Loucy (cell line): Measurements from ENCODE around the gene RDH12.
"Not testable (repeated sequence)": the region's sequence is repeated elsewhere in the genome, so short reads cannot be mapped to it uniquely, and the experiment has no call there.

ENCODE experiments used
- H2AFZ ChIP-seq: fragments of 200-600 bp; sonication (generic); 2 replicates; pipeline ENCODE4 v1.6.0; 2016; ENCODE audit warnings: antibody characterized with exemption, mild to moderate bottlenecking, low read length, moderate library complexity
- H3F3A ChIP-seq: fragments of 200-600 bp; 2 replicates; pipeline ENCODE4 v1.6.0; 2016; ENCODE audit warnings: antibody characterized with exemption, low read depth, mild to moderate bottlenecking
- H3K27me3 ChIP-seq: fragments of 200-600 bp; sonication (generic); 2 replicates; pipeline ENCODE4 v1.6.1; 2014; ENCODE audit warnings: low read length, mild to moderate bottlenecking; ENCODE audit not compliant: insufficient read depth, poor library complexity, severe bottlenecking
- H3K36me3 ChIP-seq: fragments of 200-600 bp; sonication (generic); 2 replicates; pipeline ENCODE4 v1.6.1; 2016; ENCODE audit warnings: low read length; ENCODE audit not compliant: insufficient read depth
- H3K4me1 ChIP-seq: fragments of 200-600 bp; sonication (generic); 2 replicates; pipeline ENCODE4 v1.5.1; 2014; ENCODE audit warnings: low read length, mild to moderate bottlenecking; ENCODE audit not compliant: insufficient read depth, poor library complexity, severe bottlenecking
- H3K4me2 ChIP-seq: fragments of 200-600 bp; sonication (generic); 2 replicates; pipeline ENCODE4 v1.6.0; 2014; ENCODE audit warnings: antibody characterized with exemption, low read length, low read depth, mild to moderate bottlenecking; ENCODE audit not compliant: poor library complexity, severe bottlenecking
- H3K4me3 ChIP-seq: fragments of 200-600 bp; sonication (generic); 2 replicates; pipeline ENCODE4 v1.5.1; 2014; ENCODE audit warnings: low read length, mild to moderate bottlenecking, mixed read lengths; ENCODE audit not compliant: poor library complexity, severe bottlenecking
- H3K79me2 ChIP-seq: fragments of 200-600 bp; sonication (generic); 2 replicates; pipeline ENCODE4 v1.6.1; 2014; ENCODE audit warnings: low read length; ENCODE audit not compliant: insufficient read depth
- H3K9ac ChIP-seq: fragments of 200-600 bp; sonication (generic); 2 replicates; pipeline ENCODE4 v1.6.0; 2014; ENCODE audit warnings: mild to moderate bottlenecking, low read depth, low read length, moderate library complexity; ENCODE audit not compliant: poor library complexity, severe bottlenecking
- H3K9me2 ChIP-seq: fragments of 200-600 bp; sonication (generic); replicated peaks from 2 replicates; pipeline ENCODE4 v1.6.1; 2016; ENCODE audit warnings: low read depth, low read length, mixed read lengths
- H3K9me3 ChIP-seq: fragments of 200-600 bp; sonication (generic); 2 replicates; pipeline ENCODE4 v1.6.1; 2014; ENCODE audit warnings: mild to moderate bottlenecking, antibody characterized with exemption, low read length, low read depth; ENCODE audit not compliant: insufficient read depth
- H4K20me1 ChIP-seq: fragments of 200-600 bp; sonication (generic); 2 replicates; pipeline ENCODE4 v1.6.0; 2014; ENCODE audit warnings: antibody characterized with exemption, low read length, mild to moderate bottlenecking; ENCODE audit not compliant: insufficient read depth, poor library complexity, severe bottlenecking
- CTCF ChIP-seq: fragments of 200-600 bp; sonication (generic); conservative IDR thresholded peaks from 2 replicates; pipeline ENCODE4 v1.5.1; 2014; ENCODE audit warnings: mild to moderate bottlenecking, antibody characterized with exemption, low read length
- EZH2phosphoT487 ChIP-seq: fragments of 200-600 bp; IDR thresholded peaks from 2 replicates; pipeline ENCODE4 v1.6.1; 2018; ENCODE audit warnings: antibody characterized with exemption, mild to moderate bottlenecking, moderate library complexity, borderline replicate concordance

RDH12 gene

GRCh38 chr14:67718265-67718664, 16.6 kb downstream of the RDH12 start:
- H3K27me3 ChIP-seq = no peaks in the 10 kb centered on the region
- H3F3A ChIP-seq = no peaks in the 10 kb centered on the region
- no peak overlapping the region for H3K9ac ChIP-seq
- no peak overlapping the region for H3K4me2 ChIP-seq
- no peaks in the 10 kb centered on the region for H3K9me3 ChIP-seq
- H4K20me1 ChIP-seq = no peaks in the 10 kb centered on the region
- H3K79me2 ChIP-seq = no peaks in the 10 kb centered on the region
- H3K4me1 ChIP-seq = peaks cover 6% of the 10 kb centered on the region
- TF ChIP-seq CTCF (no peak), EZH2phosphoT487 (no peak)
- no peaks in the 10 kb centered on the region for H3K36me3 ChIP-seq
- no peak overlapping the region for H3K4me3 ChIP-seq
- no peaks in the 10 kb centered on the region for H3K9me2 ChIP-seq
- H2AFZ ChIP-seq = no peak overlapping the region

GRCh38 chr14:67719385-67719784, 17.7 kb downstream of the RDH12 start:
- not testable (repeated sequence) for H3K4me1 ChIP-seq, H2AFZ ChIP-seq, H3F3A ChIP-seq, H3K9me3 ChIP-seq, H3K4me3 ChIP-seq, H3K27me3 ChIP-seq, H3K4me2 ChIP-seq, H4K20me1 ChIP-seq, H3K9ac ChIP-seq, H3K9me2 ChIP-seq, H3K79me2 ChIP-seq, H3K36me3 ChIP-seq

DNA sequence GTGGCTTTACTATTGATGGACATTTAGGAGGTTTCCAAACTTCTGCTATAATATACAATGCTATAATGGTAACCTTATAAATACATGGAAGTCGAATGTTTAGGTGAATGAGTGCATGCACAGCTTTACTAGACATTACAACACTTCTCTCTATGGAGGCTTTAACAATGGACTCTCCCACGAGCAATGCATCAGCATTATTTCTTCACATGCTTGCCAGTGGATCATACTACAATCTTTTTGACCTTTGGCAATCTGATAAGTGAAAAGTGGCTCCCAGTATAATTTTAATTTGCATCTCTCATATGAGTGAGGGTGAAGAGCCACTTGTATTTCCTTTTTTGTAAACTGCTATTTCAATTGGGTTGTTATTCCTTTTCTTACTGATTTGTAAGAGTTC, 18.2 kb downstream of the RDH12 start:
- Histone ChIP-seq H3K4me3 (no peak overlapping the region), H3K9me3 (no peaks in the 10 kb centered on the region), H3K4me2 (no peak overlapping the region), H2AFZ (no peak overlapping the region), H3K27me3 (no peaks in the 10 kb centered on the region), H3K36me3 (no peaks in the 10 kb centered on the region), H3K4me1 (peaks cover 6% of the 10 kb centered on the region), H3K79me2 (no peaks in the 10 kb centered on the region), H3F3A (no peaks in the 10 kb centered on the region), H3K9me2 (no peaks in the 10 kb centered on the region), H4K20me1 (no peaks in the 10 kb centered on the region), H3K9ac (no peak overlapping the region)
- TF ChIP-seq CTCF (no peak), EZH2phosphoT487 (no peak)

GRCh38 chr14:67721875-67722274, 20.2 kb downstream of the RDH12 start:
- Histone ChIP-seq H3K9me3 (no peaks in the 10 kb centered on the region), H3K36me3 (no peaks in the 10 kb centered on the region), H3K4me2 (peak overlapping the region; percentile 31)

More at GRCh38 chr14:67721875-67722274, 20.2 kb downstream of the RDH12 start:
- Histone ChIP-seq H3K9ac (no peak overlapping the region), H3F3A (no peaks in the 10 kb centered on the region), H3K9me2 (no peaks in the 10 kb centered on the region), H3K4me3 (no peak overlapping the region), H3K27me3 (no peaks in the 10 kb centered on the region), H3K4me1 (peaks cover 6% of the 10 kb centered on the region), H4K20me1 (no peaks in the 10 kb centered on the region), H3K79me2 (no peaks in the 10 kb centered on the region), H2AFZ (0 out of 2 replicates have a peak overlapping the region, but pooled peaks have one; percentile 57)
- no peak for TF ChIP-seq EZH2phosphoT487
